Neural cell (in vitro differentiated cells): Measurements from ENCODE around the gene AGBL4. TPM values are rescaled to one million over a fixed set of nuclear protein-coding genes. Genes with fewer than 3 reads are reported as not detected.

Experiments used
- H2AFZ ChIP-seq: fragments of 200-600, 300-800 bp; sonication (generic), shearing (Covaris generic); 2 replicates; pipeline ENCODE4 v1.6.0; 2014; ENCODE audit warnings: low read depth, mild to moderate bottlenecking, antibody characterized with exemption, low read length, moderate library complexity
- H3F3A ChIP-seq: fragments of 200-600 bp; shearing (Covaris generic); 2 replicates; pipeline ENCODE4 v1.6.1; 2016; ENCODE audit warnings: mild to moderate bottlenecking, moderate library complexity, mixed read lengths, antibody characterized with exemption, low read length; ENCODE audit not compliant: insufficient read depth, poor library complexity, severe bottlenecking
- H3K27ac ChIP-seq: fragments of 200-600, 300-800 bp; sonication (generic), shearing (Covaris generic); 2 replicates; pipeline ENCODE4 v1.5.1; 2014; ENCODE audit warnings: mild to moderate bottlenecking, low read length, moderate library complexity
- H3K27me3 ChIP-seq: fragments of 300-800, 200-600 bp; sonication (generic), shearing (Covaris generic); 2 replicates; pipeline ENCODE4 v1.6.0; 2014; ENCODE audit warnings: mild to moderate bottlenecking, low read depth, low read length, moderate library complexity; ENCODE audit not compliant: insufficient read depth
- H3K36me3 ChIP-seq: fragments of 300-800, 200-600 bp; sonication (generic), shearing (Covaris generic); 2 replicates; pipeline ENCODE4 v1.5.1; 2014; ENCODE audit warnings: mild to moderate bottlenecking, antibody characterized with exemption, low read length, moderate library complexity; ENCODE audit not compliant: insufficient read depth
- H3K4me2 ChIP-seq: fragments of 300-800, 200-600 bp; sonication (generic), shearing (Covaris generic); 2 replicates; pipeline ENCODE4 v1.6.0; 2014; ENCODE audit warnings: mild to moderate bottlenecking, low read length
- H3K4me3 ChIP-seq: fragments of 300-800, 200-600 bp; sonication (generic), shearing (Covaris generic); 2 replicates; pipeline ENCODE4 v1.5.1; 2014; ENCODE audit warnings: mild to moderate bottlenecking, low read length, moderate library complexity
- H3K79me2 ChIP-seq: fragments of 200-600 bp; shearing (Covaris generic); replicated peaks from 2 replicates; pipeline ENCODE4 v1.6.0; 2014; ENCODE audit warnings: mild to moderate bottlenecking, low read length, moderate library complexity; ENCODE audit not compliant: insufficient read depth
- H3K9ac ChIP-seq: fragments of 300-800, 200-600 bp; sonication (generic), shearing (Covaris generic); 2 replicates; pipeline ENCODE4 v1.6.1; 2016; ENCODE audit warnings: mild to moderate bottlenecking, low read length, mixed read lengths
- H3K9me2 ChIP-seq: fragments of 200-600 bp; shearing (Covaris generic); 2 replicates; pipeline ENCODE4 v1.6.1; 2016; ENCODE audit warnings: mild to moderate bottlenecking, low read length, mixed read lengths; ENCODE audit not compliant: insufficient read depth
- H3K9me3 ChIP-seq: fragments of 200-600, 300-800 bp; sonication (generic), shearing (Covaris generic); 2 replicates; pipeline ENCODE4 v1.6.1; 2016; ENCODE audit warnings: mild to moderate bottlenecking, mixed run types, low read length, moderate library complexity, mixed read lengths
- H4K20me1 ChIP-seq: fragments of 200-600 bp; shearing (Covaris generic); 2 replicates; pipeline ENCODE4 v1.6.1; 2016; ENCODE audit warnings: mild to moderate bottlenecking, mixed run types; ENCODE audit not compliant: insufficient read depth
- CTCF ChIP-seq: fragments of 450-650 bp; IDR thresholded peaks from 2 replicates; pipeline ENCODE4 v1.5.1; 2014; ENCODE audit warnings: antibody characterized with exemption, mild to moderate bottlenecking, moderate library complexity; ENCODE audit not compliant: poor library complexity, severe bottlenecking
- EP300 ChIP-seq: fragments of 450-650 bp; conservative IDR thresholded peaks from 2 replicates; pipeline ENCODE4 v1.6.1; 2014; ENCODE audit warnings: antibody characterized with exemption, mild to moderate bottlenecking, moderate library complexity; ENCODE audit not compliant: poor library complexity, severe bottlenecking
- EZH2 ChIP-seq: fragments of 200-600, 300-800 bp; shearing (Covaris generic), sonication (generic); IDR thresholded peaks from 2 replicates; pipeline ENCODE4 v1.6.1; 2014; ENCODE audit warnings: antibody characterized with exemption, low read length, borderline replicate concordance, mild to moderate bottlenecking; ENCODE audit not compliant: insufficient read depth, poor library complexity, severe bottlenecking
- MXI1 ChIP-seq: fragments of 450-650 bp; conservative IDR thresholded peaks from 2 replicates; pipeline ENCODE4 v1.6.1; 2014; ENCODE audit warnings: antibody characterized with exemption, mild to moderate bottlenecking; ENCODE audit not compliant: poor library complexity, severe bottlenecking
- POLR2AphosphoS5 ChIP-seq: IDR thresholded peaks from 2 replicates; pipeline ENCODE4 v1.6.1; 2012
- RAD21 ChIP-seq: fragments of 450-650 bp; conservative IDR thresholded peaks from 2 replicates; pipeline ENCODE4 v1.6.1; 2014; ENCODE audit warnings: antibody characterized with exemption, mild to moderate bottlenecking, moderate library complexity
- REST ChIP-seq: IDR thresholded peaks from 2 replicates; pipeline ENCODE4 v1.6.1; 2012; ENCODE audit warnings: borderline replicate concordance
- SMC3 ChIP-seq: fragments of 450-650 bp; conservative IDR thresholded peaks from 2 replicates; pipeline ENCODE4 v1.6.1; 2014; ENCODE audit warnings: antibody characterized with exemption, mild to moderate bottlenecking, moderate library complexity; ENCODE audit not compliant: poor library complexity
- TAF1 ChIP-seq: IDR thresholded peaks from 2 replicates; pipeline ENCODE4 v1.6.1; 2012; ENCODE audit warnings: low read depth
- polyA plus RNA-seq: library from polyadenylated mRNA; depleted of rRNA; stranded (reverse); fragments of >200 nt; gene quantifications from 2 replicates; pipeline ENCODE4 v1.2.3, GENCODE V29; 2014

AGBL4 gene
- polyA plus RNA-seq, 1 donor from 2014 or later = 1.3 TPM

- Histone ChIP-seq H3K4me3 (no peak overlapping the region), H3K79me2 (no peaks in the 10 kb centered on the region), H3K4me2 (no peak overlapping the region), H3K27me3 (no peaks in the 10 kb centered on the region), H3K27ac (no peak overlapping the region), H3K9me2 (no peaks in the 10 kb centered on the region), H2AFZ (no peak overlapping the region), H3K9me3 (no peaks in the 10 kb centered on the region), H3K9ac (no peak overlapping the region), H3K36me3 (no peaks in the 10 kb centered on the region), H4K20me1 (no peaks in the 10 kb centered on the region), H3F3A (no peaks in the 10 kb centered on the region)
- TF ChIP-seq CTCF (no peak), RAD21 (no peak), SMC3 (no peak), TAF1 (no peak), EP300 (no peak), MXI1 (no peak), POLR2AphosphoS5 (no peak), EZH2 (no peak), REST (no peak)
Measured at GRCh38 chr1:48652334-48652733, 1371.4 kb downstream of the AGBL4 start.

GRCh38 chr1:48649880-48650279 lies 1373.9 kb downstream of the AGBL4 start:
- Histone ChIP-seq H2AFZ (no peak overlapping the region), H3F3A (no peaks in the 10 kb centered on the region), H3K9me3 (no peaks in the 10 kb centered on the region), H3K27ac (no peak overlapping the region), H3K27me3 (no peaks in the 10 kb centered on the region), H3K79me2 (no peaks in the 10 kb centered on the region), H3K4me2 (no peak overlapping the region), H3K4me3 (no peak overlapping the region), H4K20me1 (no peaks in the 10 kb centered on the region), H3K9ac (no peak overlapping the region), H3K9me2 (no peaks in the 10 kb centered on the region), H3K36me3 (no peaks in the 10 kb centered on the region)
- no peak for TF ChIP-seq MXI1
- TF ChIP-seq TAF1 = no peak
- no peak for TF ChIP-seq EP300
- TF ChIP-seq REST = no peak
- no peak for TF ChIP-seq CTCF
- no peak for TF ChIP-seq EZH2
- no peak for TF ChIP-seq SMC3
- TF ChIP-seq POLR2AphosphoS5 = no peak
- TF ChIP-seq RAD21 = no peak
